Gastrocnemius medialis (tissue), 4 donors: ENCODE results near the gene GAA.

Experiments
- POLR2A ChIP-seq, 2 donors: fragments of 450-650 bp; IDR thresholded peaks; one replicate each; pipeline ENCODE4 v1.6.1; 2017; ENCODE audit warnings: antibody characterized with exemption in 2 of 2, mild to moderate bottlenecking in 2 of 2, moderate library complexity in 2 of 2
- TF ChIP-seq, protein P1 (sequence below), 5 experiments: fragments of 450-650 bp in 3 of 5; fragments of 200-600 bp in 2 of 5; sonication (generic) in 2 of 5; IDR thresholded peaks in 4 of 5; conservative IDR thresholded peaks in 1 of 5; 1 replicate in 4 of 5; 2 replicates in 1 of 5; pipeline ENCODE4 v1.5.1; 2016 to 2019; ENCODE audit warnings: antibody characterized with exemption in 5 of 5, mild to moderate bottlenecking in 3 of 5, moderate library complexity in 3 of 5

DNA sequence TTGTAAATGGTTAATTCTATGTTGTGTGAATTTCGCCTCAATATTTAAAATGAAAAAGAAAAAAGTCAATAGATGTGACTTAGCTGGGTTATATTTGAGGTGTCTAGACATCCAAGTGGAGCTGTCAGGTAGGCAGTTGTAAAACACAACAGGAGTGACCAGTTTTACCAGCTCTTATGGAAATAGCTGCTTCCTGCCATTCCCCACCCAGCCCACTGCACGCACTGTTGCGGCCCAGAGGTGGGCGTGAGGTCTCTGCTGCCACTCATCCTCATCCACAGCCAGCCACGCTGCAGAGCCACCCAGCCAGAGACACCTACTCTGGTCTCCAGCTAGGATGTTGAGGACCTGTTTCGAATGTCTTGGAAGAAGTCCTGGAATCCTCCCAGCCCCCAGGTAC lies 65.1 kb downstream of the GAA start:
- TF ChIP-seq, protein P1, sequence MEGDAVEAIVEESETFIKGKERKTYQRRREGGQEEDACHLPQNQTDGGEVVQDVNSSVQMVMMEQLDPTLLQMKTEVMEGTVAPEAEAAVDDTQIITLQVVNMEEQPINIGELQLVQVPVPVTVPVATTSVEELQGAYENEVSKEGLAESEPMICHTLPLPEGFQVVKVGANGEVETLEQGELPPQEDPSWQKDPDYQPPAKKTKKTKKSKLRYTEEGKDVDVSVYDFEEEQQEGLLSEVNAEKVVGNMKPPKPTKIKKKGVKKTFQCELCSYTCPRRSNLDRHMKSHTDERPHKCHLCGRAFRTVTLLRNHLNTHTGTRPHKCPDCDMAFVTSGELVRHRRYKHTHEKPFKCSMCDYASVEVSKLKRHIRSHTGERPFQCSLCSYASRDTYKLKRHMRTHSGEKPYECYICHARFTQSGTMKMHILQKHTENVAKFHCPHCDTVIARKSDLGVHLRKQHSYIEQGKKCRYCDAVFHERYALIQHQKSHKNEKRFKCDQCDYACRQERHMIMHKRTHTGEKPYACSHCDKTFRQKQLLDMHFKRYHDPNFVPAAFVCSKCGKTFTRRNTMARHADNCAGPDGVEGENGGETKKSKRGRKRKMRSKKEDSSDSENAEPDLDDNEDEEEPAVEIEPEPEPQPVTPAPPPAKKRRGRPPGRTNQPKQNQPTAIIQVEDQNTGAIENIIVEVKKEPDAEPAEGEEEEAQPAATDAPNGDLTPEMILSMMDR (IDR thresholded peaks at IDR 0.05 in 4 of 5, conservative IDR thresholded peaks at IDR 0.05 in 1 of 5) = no peak
- no peak for TF ChIP-seq POLR2A (IDR thresholded peaks at IDR 0.05)
